Thyroid gland (tissue), 4 donors: Measurements from ENCODE around the gene RAB8B. TPM values are rescaled to one million over a fixed set of nuclear protein-coding genes. Genes with fewer than 3 reads are reported as not detected.
A peak's percentile ranks its signal among the peaks of the same experiment; 100 is the strongest.

Experiments
- DNase-seq, 2 donors: peaks; one replicate each; pipeline ENCODE4 v3.0.0-alpha.2; 2019
- H3K27ac ChIP-seq, 3 donors: fragments of 200-600 bp; sonication (generic); 1 replicate in 2 of 3; 2 replicates in 1 of 3; pipeline ENCODE4 v1.5.1; 2016 to 2019; ENCODE audit warnings: mild to moderate bottlenecking in 1 of 3, moderate library complexity in 1 of 3
- H3K27me3 ChIP-seq: fragments of 200-600 bp; sonication (generic); one replicate; pipeline ENCODE4 v1.5.1; 2019
- H3K36me3 ChIP-seq, 2 donors: fragments of 200-600 bp; sonication (generic); one replicate each; pipeline ENCODE4 v1.5.1; 2016 to 2019
- H3K4me1 ChIP-seq, 2 donors: fragments of 200-600 bp; sonication (generic); one replicate each; pipeline ENCODE4 v1.5.1; 2017 to 2019
- H3K4me3 ChIP-seq, 3 donors: fragments of 200-600 bp; sonication (generic); replicated peaks in 1 of 3; 1 replicate in 2 of 3; 2 replicates in 1 of 3; pipeline ENCODE4 v1.5.1; 2016; ENCODE audit warnings: mild to moderate bottlenecking in 1 of 3
- H3K9me3 ChIP-seq: fragments of 200-600 bp; sonication (generic); one replicate; pipeline ENCODE4 v1.5.1; 2017
- CTCF ChIP-seq, 6 experiments: fragments of 200-600 bp in 3 of 6; fragments of 450-650 bp in 3 of 6; sonication (generic) in 3 of 6; IDR thresholded peaks; one replicate each; pipeline ENCODE4 v1.5.1; 2016 to 2019; ENCODE audit warnings: antibody characterized with exemption in 6 of 6, mild to moderate bottlenecking in 2 of 6, inconsistent platforms in 1 of 6, moderate library complexity in 1 of 6
- POLR2A ChIP-seq, 2 donors: fragments of 450-650 bp; IDR thresholded peaks; one replicate each; pipeline ENCODE4 v1.6.1; 2017; ENCODE audit warnings: antibody characterized with exemption in 2 of 2, mild to moderate bottlenecking in 2 of 2, moderate library complexity in 1 of 2
- WGBS, 2 donors: methylation state at CpG; one replicate each; pipeline ENCODE4 v1.1.5; 2017; 5-methylcytosine and 5-hydroxymethylcytosine counted together
- intact Hi-C: fragments of 100-400 bp; cut with DNase I; formaldehyde crosslinking; loops from one replicate; pipeline ENCODE4 v1.15.1; 2023
- total RNA-seq, 4 donors: library from RNA; depleted of rRNA; stranded (reverse); fragments of >200 nt; gene quantifications; one replicate each; pipeline ENCODE4 v1.2.3, GENCODE V29; 2016

RAB8B gene
- total RNA-seq, 4 donors from 2014 or later, result 17.6 to 36.0 (median 22.1) TPM

DNA sequence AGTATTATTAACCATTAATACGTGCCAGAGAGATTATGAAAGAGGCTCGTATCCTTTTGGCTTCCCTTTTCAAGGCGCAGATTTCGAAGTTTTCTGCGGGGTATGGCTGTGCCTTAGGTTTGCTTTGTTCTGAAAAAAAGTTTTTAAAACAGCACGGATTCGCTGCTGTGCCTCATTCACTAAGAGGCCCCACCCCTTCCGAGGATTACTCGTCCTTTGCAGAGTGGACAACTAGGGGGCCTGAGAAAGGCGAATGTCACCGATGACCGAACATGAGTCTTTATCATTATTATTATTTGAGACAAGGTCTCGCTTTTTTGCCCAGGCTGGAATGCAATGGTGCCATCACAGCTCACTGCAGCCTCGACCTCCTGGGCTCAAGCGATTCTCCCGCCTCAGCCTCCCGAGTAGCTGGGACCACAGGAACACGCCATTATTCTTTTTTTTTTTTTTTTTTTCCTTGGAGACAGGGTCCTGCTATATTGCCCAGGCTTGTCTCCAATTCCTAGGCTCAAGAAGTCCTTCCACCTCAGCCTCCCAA lies 31.4 kb upstream of the RAB8B start:
- intact Hi-C loops, result no loop called here
- no peaks in the 10 kb centered on the region for H3K27me3 ChIP-seq
- no peaks in the 10 kb centered on the region for H3K9me3 ChIP-seq
- WGBS, 2 donors, result 7 to 10% methylated on average over 18 of the region's 18 CpGs
- peak overlapping the region; percentile 54 to 71 (median 68) for H3K4me3 ChIP-seq
- TF ChIP-seq POLR2A (IDR thresholded peaks at IDR 0.05) (no peak), CTCF (IDR thresholded peaks at IDR 0.05) (peak in 1 of 6 experiments; percentile 14)
- peak; percentile 65 for DNase-seq
- H3K4me1 ChIP-seq, result peaks cover 8% of the 10 kb centered on the region in 2 donors
- peak overlapping the region; percentile 93 to 98 (median 95) for H3K27ac ChIP-seq
- H3K36me3 ChIP-seq, result peaks cover under 1 to 5% of the 10 kb centered on the region in 2 donors

DNA sequence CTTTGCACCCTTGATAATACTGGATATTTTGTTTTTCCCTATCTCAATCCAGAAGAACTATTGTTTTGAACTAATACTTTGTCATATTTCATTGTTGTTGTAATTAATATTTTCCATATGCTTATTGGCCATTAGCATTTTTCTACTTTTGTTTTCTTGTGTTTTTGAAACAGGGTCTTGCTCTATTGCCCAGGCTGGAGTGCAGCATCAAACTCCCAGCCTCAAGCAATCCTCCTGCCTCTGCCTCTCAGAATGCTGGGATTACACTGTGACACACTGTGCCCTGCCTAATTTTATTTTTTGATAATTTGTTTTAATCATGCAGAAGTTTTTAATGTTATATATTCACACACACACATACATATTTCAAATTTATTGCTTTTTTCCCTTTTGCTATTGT lies 28.8 kb upstream of the RAB8B start:
- Histone ChIP-seq H3K4me3 (no peak overlapping the region), H3K9me3 (no peaks in the 10 kb centered on the region), H3K27me3 (no peaks in the 10 kb centered on the region), H3K4me1 (peaks cover 0 to 8% of the 10 kb centered on the region in 2 donors), H3K36me3 (no peaks in the 10 kb centered on the region), H3K27ac (no peak overlapping the region)
- TF ChIP-seq CTCF (IDR thresholded peaks at IDR 0.05) (no peak), POLR2A (IDR thresholded peaks at IDR 0.05) (no peak)
- DNase-seq, result no peak
- intact Hi-C loops, result no loop called here

DNA sequence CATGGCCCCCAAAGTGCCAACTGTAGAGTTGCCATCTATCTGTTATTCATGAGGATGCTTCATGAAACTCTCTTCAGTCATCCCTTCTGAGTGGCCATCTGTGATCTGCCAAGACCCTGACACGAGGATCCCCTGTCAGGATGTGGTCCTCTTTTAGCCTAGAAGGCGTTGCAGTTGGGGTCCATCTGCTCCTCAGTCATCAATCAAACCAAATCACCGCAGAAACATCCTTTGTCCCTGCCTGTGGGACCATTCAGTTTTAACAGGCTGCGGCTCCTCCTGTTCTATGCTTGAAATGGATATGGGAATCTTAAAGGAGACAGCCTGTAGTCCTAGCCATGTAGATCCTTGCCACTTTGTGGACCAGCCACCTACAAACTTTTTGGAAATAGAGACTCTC lies 26.2 kb upstream of the RAB8B start:
- TF ChIP-seq POLR2A (IDR thresholded peaks at IDR 0.05), result no peak
- no peak for TF ChIP-seq CTCF (IDR thresholded peaks at IDR 0.05)
- no peak overlapping the region for H3K4me3 ChIP-seq
- no peak for DNase-seq
- no peaks in the 10 kb centered on the region for H3K4me1 ChIP-seq
- H3K36me3 ChIP-seq, result no peaks in the 10 kb centered on the region
- 85 to 88% methylated on average over 4 of the region's 4 CpGs for WGBS, 2 donors
- H3K9me3 ChIP-seq, result no peaks in the 10 kb centered on the region
- intact Hi-C loops, result no loop called here
- no peaks in the 10 kb centered on the region for H3K27me3 ChIP-seq
- no peak overlapping the region for H3K27ac ChIP-seq

DNA sequence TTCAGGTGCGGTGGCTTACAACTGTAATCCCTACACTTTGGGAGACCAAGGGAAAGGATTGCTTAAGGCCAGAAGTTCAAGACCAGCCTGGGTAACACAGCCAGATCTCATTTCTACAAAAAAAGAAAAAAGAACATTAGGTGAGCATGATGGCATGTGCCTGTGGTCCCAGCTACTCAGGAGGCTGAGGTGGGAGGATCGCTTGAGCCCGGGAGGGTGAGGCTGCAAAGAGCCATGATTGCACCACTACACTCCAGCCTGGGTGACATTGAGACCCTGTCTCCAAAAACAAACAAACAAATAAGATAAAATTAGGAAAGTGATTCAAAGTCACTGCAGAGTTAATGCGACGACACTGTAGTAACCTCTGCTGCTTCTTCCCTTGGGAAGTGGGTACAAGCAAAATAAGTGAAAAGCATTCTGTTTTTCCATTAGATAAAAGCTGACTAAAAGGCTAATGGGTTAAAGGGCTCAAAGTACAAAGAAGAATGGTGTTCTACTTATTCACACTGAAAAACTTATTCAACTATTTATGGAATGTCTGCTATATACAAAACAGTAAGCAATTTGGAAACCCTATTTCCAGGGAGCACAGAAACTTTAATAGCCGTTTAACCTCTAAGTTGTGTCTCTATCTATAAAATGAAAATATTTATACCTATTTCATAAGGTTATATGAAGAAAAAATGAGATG lies 24.1 kb upstream of the RAB8B start:
- no peaks in the 10 kb centered on the region for H3K36me3 ChIP-seq
- no peak overlapping the region for H3K4me3 ChIP-seq
- no peaks in the 10 kb centered on the region for H3K27me3 ChIP-seq
- no peak for TF ChIP-seq CTCF (IDR thresholded peaks at IDR 0.05)
- no peak for TF ChIP-seq POLR2A (IDR thresholded peaks at IDR 0.05)
- H3K27ac ChIP-seq, result no peak overlapping the region
- intact Hi-C loops, result no loop called here
- no peaks in the 10 kb centered on the region for H3K4me1 ChIP-seq
- WGBS, 2 donors, result 91 to 93% methylated on average over 6 of the region's 6 CpGs
- H3K9me3 ChIP-seq, result no peaks in the 10 kb centered on the region
- DNase-seq, result no peak

- Histone ChIP-seq H3K27ac (no peak overlapping the region), H3K9me3 (no peaks in the 10 kb centered on the region), H3K27me3 (no peaks in the 10 kb centered on the region), H3K4me3 (no peak overlapping the region), H3K36me3 (no peaks in the 10 kb centered on the region), H3K4me1 (no peaks in the 10 kb centered on the region)
- 75 to 85% methylated on average over 2 of the region's 2 CpGs for WGBS, 2 donors
- TF ChIP-seq POLR2A (IDR thresholded peaks at IDR 0.05), result no peak
- peak in 1 of 6 experiments; percentile 6 for TF ChIP-seq CTCF (IDR thresholded peaks at IDR 0.05)
- intact Hi-C loops, result no loop called here
- DNase-seq, result no peak
Measured at GRCh38 chr15:63166219-63166618, 23.2 kb upstream of the RAB8B start.
